ENCODE data around the gene NFATC3.
"Not testable (repeated sequence)": the region's sequence is repeated elsewhere in the genome, so short reads cannot be mapped to it uniquely, and the experiment has no call there.

NFATC3 gene

GRCh38 chr16:68090130-68090529 lies 5.0 kb downstream of the NFATC3 start:
- no peak for DNase-seq

DNA sequence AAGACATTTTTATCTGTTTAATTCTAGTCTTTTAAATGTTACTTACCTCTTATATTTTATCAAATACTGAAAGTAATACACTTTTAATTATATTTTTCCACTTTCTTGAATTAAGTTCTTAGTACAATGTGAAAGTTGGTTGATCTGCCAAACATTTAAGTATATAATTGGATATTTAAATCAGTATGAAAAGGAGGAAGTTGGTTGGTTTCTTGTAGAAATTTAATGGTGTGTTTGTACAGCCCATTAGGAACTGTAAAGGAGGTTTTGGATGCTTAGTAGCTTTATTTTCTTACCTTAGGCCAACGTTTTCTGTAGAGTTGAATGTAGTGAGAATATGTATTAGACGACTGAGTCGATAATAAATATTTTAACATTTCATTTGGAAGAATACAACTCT lies 5.4 kb downstream of the NFATC3 start:
- DNase-seq: no peak

DNA sequence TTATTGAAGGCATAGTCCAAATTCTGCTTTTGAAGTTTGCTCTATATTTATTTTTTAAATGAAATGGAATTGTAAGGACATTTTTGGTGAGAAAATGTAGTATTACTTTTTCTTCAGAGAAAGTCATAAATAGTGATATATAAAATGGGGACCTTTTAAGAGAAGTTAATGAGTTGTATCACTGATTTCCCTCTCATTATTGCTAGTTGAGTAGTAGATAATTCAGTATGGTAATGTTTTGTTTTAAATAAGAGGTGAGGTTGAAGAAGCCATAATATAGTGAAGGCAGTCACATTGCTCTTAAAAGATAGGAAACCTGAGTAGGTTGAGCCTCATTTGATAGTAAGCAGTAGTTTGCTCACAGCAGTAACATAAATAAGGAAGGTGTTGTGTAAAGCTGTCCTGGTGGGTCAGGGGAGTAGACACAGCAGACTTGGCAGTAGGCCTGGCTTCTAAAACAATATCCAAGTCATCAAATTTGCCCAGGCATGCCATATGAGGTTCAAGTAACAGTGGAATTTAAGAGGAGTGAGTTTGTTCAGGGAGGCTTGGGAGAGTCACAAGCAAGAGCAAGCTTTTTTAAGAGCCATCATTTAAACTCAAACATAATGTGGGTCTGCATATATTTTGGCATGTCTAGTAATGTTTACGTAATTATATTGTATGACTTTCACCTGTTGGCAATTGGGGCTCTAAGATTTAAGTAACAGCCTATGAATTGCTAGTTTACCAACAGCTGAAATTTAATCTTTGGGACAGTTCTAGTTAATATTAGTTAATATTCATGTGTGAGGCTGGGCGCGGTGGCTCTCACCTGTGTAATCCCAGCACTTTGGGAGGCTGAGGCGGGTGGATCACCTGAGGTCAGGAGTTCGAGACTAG lies 6.5 kb downstream of the NFATC3 start:
- DNase-seq: peak; percentile 55

GRCh38 chr16:68092275-68092674 lies 7.1 kb downstream of the NFATC3 start:
- not testable (repeated sequence) for DNase-seq

GRCh38 chr16:68093816-68094613 lies 8.8 kb downstream of the NFATC3 start:
- DNase-seq: peak; percentile 66

- DNase-seq: no peak
Measured at GRCh38 chr16:68094614-68094934, 9.4 kb downstream of the NFATC3 start.

DNA sequence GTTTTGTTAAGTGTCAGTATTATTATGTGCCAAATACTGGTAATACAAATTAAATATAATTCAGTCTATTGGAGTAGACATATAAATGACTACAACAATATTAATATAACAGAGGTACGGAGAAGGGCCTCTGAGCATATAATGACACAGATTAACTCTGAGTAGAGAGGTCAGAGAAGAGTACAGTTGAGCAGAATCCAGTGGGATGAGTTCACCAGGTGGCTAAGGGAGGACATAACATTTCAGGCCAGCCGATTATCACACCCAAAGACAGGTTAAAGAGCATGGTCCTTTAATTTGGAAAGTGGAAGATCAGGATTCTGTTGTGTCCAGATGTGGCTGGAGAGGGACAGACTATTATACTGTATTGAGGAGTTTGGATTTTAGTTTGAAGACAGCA lies 11.3 kb downstream of the NFATC3 start:
- DNase-seq: no peak

DNA sequence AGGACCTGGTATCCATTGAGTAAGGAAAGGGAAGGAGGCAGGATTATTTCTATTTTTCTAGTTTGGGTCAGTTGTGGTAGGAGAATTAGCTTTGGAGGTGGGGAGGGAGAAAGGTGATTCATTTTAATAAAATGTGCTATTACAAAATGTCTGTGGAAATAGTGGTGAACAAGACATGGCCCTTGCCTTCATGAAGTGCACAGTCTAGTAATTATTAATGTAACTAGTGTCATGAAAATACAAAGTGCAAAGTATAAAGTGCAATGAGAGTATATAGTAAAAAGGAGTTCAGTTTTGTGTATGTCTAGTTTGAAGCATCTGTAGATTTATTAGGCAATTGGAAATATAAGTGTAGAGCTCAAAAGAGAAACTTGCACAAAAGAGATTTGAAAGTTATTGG lies 11.9 kb downstream of the NFATC3 start:
- DNase-seq: no peak

DNA sequence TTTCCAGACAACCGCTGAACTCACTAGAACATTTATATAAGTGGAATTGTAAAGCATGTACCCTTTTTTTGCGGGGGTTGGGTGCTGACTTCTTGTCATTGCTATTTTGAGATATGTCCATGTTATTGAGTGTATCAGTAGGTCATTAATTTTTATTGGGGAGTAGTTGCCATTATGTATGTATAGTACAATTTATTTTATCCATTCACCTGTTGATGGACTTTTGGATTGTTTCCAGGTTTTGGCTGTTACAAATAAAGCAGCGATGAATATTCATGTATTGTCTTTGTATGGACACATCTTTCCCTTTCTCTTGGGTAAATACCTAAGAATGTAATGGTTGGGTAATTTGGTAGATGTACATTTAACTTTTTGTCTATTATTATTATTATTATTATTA lies 12.7 kb downstream of the NFATC3 start:
- DNase-seq: no peak

DNA sequence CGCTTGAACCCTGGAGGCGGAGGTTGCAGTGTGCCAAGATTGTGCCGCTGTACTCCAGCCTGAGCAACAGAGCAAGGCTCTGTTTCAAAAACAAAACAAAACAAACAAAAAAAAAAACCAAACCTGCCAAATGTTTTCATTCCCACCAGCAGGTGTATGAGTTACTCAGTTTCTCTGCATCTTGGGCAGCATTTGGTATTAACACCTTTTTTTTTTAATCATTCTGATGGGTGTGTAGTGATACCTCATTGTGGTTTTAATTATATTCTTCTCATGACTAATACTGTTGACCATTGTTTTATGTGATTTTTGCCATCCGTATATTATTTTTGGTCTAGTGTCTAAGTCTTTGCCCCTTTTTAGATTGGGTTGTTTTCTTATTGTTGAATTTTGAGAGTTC lies 15.3 kb downstream of the NFATC3 start:
- DNase-seq: no peak

GRCh38 chr16:68105611-68106010 lies 20.4 kb downstream of the NFATC3 start:
- DNase-seq: peak; percentile 28

DNA sequence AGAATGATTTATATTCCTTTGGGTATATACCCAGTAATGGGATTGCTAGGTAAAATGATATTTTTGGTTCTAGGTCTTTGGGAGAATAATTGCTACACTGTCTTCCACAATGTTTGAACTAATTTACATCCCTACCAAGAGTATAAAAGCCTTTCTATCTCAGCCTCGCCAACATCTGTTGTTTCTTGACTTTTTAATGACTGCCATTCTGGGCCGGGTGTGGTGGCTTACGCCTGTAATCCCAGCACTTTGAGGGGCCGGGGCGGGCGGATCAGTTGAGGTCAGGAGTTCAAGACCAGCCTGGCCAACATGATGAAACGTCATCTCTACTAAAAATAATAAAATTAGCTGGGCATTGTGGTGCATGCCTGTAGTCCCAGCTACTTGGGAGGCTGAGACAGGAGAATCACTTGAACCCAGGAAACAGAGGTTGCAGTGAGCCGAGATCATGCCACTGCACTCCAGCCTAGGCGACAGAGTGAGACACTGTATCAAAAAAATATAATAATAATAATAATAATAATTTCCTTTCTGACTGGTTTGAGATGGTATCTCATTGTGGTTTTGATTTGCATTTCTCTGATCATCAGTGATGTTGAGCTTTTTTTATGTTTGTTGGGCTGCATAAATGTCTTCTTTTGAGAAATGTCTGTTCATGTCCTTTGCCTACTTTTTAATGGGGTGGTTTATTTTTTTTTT lies 22.2 kb downstream of the NFATC3 start:
- not testable (repeated sequence) for DNase-seq

DNA sequence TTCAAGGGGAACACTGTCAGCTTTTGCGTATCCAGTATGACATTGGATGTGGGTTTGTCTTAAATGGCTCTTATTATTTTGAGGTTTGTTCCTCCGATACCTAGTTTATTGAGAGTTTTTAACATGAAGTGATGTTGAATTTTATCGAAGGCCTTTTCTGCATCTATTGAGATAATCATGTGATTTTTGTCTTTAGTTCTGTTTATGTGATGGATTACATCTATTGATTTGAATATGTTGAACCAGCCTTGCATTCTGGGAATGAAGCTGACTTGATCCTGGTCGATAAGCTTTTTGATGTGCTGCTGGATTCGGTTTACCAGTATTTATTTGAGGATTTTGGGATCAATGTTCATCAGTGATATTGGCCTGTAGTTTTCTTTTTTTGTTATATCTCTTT lies 24.0 kb downstream of the NFATC3 start:
- not testable (repeated sequence) for DNase-seq

GRCh38 chr16:68110611-68111010 lies 25.4 kb downstream of the NFATC3 start:
- DNase-seq: not testable (repeated sequence)

DNA sequence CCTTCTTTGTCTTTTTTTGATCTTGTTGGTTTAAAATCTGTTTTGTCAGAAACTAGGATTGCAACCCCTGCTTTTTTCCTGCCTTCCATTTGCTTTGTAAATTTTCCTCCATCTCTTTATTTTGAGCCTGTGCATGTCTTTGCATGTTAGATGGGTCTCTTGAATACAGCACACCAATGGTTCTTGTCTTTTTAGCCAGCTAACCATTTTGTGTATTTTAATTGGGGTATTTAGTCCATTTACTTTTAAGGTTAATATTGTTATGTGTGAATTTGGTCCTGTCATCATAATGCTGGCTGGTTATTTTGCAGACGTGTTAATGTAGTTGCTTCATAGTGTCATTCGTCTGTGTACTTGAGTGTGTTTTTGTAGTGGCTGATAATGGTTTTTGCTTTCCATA lies 26.2 kb downstream of the NFATC3 start:
- no peak for DNase-seq

GRCh38 chr16:68113059-68113761 lies 28.0 kb downstream of the NFATC3 start:
- DNase-seq: no peak

DNA sequence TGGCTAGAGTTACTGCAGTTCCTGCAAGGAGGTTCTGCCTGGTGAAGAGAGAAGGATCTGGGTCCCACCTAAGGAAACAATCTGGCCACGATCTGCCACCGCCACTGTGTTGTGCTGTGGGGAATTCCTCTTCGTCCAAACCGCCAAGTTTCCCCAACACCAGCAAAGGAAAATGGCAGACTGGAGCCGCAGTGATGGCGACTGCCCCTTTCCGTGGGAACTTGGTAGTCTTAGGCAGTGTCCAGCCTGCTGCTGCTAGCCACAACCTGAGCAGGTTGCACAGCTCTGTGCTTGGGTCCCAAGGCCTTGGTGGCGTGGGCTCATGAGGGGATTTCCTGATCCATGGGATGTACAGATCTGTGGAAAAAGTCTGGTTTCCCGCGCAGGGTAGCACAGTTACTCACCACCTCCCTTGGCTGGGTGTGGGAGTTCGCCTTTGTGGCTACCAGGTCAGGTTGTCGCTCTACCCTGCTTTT lies 28.6 kb downstream of the NFATC3 start:
- no peak for DNase-seq

DNA sequence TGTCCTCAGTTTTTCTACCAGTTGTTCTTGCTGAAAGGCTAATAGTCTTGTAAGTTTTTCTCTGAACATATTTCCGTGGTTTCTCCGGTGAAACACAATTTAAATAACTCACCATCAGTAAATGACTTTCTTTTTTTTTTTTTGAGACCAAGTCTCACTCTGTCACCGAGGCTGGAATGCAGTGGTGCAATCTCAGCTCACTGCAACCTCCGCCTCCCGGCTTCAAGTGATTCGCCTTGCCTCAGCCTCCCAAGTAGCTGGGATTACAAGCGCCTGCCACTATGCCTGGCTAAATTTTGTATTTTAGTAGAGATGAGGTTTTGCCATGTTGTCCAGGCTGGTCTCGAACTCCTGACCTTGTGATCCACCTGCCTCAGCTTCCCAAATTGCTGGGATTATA lies 29.8 kb downstream of the NFATC3 start:
- peak; percentile 26 for DNase-seq

DNA sequence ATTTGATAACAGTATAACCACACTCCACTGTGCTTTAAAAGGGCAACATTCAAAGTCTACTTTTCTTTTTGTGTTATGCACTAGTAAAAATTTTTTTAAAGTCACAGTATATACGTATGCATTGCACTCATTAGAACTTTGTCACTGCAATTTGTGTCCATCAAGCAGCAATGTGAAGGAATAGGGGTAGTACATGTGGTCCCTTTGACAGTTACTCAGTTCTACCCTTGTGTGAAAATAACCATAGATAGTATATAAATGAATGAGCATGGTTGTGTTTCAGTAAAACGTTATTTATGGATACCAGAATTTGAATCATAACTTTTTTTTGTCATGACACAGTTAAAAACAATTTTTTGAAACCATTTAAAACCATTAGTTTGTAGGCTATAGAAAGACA lies 30.7 kb downstream of the NFATC3 start:
- DNase-seq: no peak

DNA sequence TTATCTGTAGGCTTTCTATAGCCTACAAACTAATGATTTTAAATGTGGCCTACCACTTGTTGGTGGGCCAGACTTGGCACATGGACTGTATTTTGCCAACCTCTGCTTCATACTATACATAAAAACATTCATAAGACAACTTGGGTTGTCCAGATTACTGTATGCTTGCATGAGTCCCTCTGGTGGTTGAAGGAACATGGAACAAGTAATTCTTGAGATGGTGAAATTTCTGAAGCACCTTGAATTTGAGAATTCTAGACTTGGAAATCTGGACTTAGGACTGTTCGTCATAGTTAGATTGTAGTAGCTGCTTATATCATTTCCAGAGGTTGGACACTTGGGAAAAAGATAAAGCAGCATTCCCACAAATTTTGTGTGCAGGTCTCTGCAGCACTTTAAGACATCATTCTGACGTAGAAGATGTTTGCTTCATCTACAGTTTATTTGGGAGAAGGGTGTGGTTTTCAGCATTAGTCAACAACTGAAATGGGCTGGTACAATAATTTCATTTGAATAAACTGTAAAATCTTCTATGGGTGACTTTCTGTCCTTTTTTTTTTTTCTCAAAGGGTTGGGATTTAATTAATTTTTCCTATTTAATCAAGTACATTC lies 31.2 kb downstream of the NFATC3 start:
- DNase-seq: peak; percentile 26

DNA sequence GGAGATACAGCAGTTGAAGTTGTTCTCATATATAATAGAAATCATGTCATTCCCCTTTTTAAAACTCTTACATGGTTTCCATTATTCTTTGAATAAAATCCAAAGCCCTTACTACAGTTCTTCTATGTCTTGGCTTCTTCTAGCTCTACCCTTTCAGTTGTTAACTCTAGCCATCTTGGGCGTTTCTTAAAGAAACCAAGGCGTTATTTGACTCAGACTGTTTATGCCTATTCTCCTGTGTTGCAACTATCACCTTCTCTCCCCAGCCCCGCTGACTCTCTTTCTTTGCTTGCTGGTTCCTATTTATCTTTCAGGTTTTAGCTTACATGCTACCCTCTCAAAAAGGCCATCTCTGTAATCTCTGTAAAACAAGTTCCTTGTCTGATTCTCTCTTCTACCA lies 32.7 kb downstream of the NFATC3 start:
- no peak for DNase-seq

GRCh38 chr16:68118954-68119353 lies 33.8 kb downstream of the NFATC3 start:
- DNase-seq: not testable (repeated sequence)
